ENCODE data around the gene DNAJC15.
"Not testable (repeated sequence)": the region's sequence is repeated elsewhere in the genome, so short reads cannot be mapped to it uniquely, and the experiment has no call there.

Gene DNAJC15

DNA sequence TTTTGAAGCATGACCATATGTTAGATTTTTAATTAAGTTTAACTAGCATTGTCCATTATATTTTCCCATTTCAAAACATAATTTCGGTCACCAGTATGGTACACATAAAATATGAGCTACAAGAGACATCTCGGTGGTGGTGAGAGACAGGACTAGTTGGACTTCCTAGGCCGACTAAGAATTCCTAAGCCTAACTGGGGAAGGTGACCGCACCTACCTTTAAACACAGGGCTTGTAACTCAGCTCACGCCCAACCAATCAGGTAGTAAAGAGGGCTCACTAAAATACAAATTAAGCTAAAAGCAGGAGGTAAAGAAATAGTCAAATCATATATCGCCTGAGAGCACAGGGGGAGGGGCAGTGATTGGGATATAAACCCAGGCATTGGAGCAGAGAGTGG, 22.9 kb downstream of the DNAJC15 start:
- DNase-seq = no peak

DNA sequence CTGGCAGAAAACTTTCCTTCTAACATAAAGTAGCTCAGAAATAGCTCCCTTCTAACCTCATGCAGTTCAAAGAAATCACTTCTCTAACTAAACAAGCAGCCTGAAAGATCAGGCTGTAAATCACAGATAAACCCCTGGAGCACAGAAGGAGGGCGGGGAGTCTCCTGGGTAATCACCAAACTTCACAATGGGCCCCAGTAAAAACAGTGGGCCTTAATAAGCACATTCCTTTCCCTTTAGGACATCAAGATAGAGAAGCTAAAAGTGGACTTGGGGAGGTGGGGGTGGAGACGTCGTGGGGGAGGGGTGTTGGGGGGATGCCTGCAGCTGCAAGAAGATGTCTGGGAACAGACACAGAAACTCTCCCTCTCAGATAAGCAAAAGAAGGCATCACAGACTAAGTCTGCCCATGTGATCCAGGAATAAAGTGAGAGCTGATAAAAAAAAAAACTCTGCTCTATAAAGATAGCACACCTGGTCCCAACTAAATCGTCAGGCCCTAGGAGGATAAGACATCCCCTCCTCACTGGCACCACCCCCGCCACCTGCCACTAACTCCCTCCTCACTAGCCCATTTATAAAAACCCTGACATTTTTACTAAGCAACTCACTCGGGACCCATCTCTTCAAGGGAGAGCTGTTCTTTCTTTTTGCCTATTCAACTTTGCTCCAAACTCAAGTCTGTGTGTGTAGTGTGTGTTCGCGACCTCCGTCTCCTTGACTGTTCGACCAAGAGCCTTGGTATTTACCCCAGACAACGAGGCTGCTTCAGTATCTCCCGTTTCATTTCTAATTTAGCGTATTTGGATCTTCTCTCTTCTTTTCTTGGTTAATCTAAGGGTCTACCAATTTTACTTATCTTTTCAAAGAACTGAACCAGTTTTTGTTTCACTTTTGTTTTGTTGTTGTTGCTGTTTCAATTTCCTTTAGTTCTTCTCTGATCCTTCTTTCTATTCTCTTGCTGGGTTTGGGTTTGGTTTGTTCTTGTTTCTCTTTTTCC, 31.7 kb downstream of the DNAJC15 start:
- DNase-seq = no peak

DNA sequence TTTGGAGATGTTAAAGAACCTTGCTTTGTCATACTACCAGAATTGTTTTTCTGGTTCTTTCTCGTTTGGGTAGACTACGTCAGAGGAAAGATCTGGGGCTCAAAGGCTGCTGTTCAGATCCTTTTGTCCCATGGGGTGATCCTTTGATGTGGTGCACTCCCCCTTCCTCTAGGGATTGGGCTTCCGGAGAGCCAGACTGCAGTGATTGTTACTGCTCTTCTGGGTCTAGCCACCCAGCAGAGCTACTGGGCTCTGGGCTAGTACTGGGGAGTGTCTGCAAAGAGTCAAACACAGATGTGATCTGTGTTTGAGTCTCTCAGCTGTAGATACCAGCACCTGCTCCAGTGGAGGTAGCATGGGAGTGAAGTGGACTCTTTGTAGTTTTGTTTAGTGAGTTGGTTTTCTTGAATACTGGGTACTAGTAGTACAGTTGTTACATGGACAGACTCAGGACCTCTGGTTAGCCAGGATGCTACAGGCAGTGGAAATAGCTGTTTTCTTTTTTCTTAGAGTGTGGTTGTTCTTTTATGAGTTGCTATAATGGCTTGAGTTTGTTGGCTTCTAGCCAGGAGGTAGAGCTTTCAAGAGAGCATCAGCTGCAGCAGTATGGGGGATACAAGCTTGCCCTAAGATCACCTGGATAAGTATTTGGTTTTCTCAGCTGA, 34.4 kb downstream of the DNAJC15 start:
- DNase-seq = peak; percentile 58

DNA sequence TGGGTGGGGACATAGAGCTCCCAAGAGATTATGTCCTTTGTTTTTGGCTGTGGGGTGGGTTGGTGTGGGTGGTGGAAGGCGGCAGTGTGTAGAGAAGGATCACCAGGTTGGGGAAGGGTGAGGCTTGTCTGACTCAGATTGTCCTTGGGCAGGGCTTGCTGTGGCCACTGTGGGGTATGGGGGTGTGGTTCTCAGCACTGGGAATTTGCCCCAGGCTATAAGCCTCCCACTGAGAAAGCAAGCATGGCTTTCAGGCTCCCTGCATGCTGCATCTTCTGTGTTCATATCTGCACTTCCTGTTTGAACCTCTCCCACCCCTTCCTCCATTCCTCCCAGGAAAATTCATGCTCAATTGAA, 34.9 kb downstream of the DNAJC15 start:
- DNase-seq = no peak

DNA sequence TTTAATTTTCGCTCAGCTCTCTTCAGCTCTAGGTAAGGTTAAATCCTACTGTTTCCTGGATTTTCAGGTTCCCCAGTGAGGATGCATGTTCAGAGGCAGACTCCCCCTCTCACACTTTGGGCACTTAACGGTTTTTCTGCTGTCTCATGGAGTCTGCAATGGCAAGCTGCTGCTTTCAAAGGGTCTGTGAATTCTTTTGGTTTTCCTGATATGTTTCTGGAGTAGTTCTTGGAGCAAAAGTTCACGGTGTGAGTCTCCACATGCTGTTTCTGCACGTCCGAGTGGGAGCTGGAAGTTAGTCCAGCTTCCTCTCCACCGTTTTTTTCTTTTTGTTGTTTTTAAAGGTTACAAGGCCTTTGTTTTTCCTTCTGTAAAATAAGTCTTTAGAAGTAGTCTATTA, 35.4 kb downstream of the DNAJC15 start:
- no peak for DNase-seq

GRCh38 chr13:43059779-43060178, 36.4 kb downstream of the DNAJC15 start:
- not testable (repeated sequence) for DNase-seq

DNA sequence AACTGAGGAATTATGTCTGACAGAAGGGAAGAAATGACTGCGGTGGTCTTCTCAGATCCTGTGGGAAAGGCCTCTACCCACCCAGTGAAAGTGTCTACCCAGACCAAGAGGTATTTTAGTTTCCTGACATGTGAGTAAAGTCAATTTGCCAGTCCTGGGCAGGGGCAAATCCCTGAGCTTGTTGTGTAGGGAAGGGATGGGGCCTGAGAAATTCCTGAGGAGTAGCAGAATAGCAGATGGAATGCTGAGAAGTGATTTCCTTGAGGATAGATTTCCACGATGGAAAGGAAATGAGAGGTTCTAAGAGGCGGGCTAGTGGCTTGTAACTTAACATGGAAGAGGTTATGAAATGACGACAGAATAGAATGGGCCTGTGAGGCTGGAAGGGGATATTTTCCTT, 37.4 kb downstream of the DNAJC15 start:
- not testable (repeated sequence) for DNase-seq

DNA sequence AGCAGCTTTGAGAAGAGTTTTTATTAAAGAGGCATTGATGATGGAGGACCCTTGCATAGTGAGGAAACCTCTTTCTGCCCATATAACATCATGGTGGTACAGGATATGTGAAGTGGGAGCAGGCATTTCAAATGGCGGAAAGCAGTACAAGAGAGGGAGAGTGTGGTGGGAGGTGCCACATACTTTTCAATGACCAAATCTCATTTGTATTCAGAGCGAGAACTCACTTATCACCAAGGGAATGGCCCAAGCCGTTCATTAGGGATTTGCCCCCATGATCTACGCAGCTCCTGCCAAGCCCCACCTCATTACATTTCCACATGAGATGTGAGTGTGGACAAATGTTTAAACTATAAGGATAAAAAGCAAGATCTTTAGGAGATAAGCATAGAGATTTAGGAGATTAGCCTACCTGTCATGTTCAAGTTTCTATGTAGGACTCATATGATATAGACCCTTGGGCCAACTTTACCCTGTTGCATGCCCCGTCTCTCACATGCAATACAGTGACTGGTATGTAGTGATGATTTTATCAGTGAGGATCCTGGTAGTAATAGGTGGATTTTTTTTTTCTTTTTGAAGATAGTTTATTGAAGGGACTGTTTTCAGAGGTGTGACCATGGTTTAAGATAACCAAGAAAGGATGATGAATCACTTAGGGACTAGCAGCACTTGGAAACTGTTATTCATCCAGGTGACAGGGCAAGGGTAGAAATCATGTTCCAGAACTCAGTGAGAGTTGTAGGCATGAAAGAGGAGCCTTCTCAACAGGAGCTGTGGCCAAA, 38.3 kb downstream of the DNAJC15 start:
- DNase-seq = no peak

DNA sequence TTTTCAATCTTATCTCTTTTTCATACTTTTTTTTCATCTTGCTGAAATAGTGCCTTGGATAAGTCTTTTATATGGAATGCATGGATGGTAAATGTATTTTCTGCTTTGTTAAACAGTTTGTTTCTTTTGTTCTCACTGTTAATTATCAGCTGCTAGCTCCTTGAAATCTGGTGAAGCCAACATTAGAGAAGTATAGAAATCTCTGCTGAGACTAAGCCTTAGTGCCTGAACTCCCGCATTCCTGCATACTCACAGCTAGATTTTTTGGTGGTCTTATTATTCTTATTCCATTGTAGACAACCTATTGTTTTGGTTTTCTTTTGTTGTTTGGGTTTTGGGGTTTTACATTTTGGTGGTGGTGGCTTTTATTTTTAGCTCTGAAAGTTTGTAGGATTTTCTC, 48.4 kb downstream of the DNAJC15 start:
- DNase-seq = no peak

DNA sequence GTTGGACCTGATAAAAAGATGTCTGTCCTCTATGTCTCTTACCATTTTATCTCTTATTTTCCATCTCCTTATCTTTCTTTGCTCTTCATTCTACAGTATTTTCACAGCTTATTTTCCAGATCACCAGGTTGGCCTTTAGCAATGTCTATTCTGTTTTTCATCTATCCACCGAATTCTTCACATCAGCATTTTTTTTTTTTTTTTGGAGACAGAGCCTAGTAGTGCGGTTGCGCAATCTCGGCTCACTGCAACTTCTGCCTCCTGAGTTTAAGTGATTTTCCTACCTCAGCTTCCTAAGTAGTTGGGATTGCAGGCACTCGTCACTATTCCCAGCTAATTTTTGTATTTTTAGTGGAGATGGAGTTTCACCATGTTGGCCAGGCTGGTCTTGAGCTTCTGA, 49.0 kb downstream of the DNAJC15 start:
- DNase-seq = no peak

DNA sequence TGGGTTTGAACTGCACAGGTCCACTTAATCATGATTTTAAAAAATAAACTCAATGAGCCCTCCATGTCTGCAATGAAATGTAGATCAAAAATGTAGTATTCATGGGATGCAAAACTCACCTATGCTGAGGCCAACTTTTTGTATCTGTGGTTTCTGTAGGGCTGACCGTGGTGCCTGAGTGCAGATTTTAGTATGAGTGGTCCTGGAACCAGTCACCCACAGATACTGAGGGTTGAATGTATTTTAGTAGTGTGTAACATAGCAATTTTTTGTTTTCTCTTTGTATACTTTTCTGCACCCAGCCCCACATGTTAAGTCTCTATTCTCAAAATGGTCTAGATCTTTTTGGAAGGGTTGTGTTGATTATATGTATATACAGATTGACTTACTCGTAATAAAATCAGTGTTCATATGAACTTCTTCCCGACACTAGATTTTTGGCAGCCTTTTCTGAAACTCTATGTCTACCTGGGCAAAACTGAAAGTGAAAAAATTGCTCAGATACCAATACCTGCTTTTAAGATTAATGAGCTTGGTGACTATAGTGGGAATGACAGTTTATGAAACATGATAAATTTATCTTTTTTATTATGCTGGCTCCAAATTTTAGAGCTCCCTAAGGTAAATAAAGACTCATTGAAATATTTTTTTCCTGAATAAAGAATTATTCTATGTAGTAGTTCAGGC, 51.6 kb downstream of the DNAJC15 start:
- no peak for DNase-seq

GRCh38 chr13:43075511-43075902, 52.1 kb downstream of the DNAJC15 start:
- not testable (repeated sequence) for DNase-seq

DNA sequence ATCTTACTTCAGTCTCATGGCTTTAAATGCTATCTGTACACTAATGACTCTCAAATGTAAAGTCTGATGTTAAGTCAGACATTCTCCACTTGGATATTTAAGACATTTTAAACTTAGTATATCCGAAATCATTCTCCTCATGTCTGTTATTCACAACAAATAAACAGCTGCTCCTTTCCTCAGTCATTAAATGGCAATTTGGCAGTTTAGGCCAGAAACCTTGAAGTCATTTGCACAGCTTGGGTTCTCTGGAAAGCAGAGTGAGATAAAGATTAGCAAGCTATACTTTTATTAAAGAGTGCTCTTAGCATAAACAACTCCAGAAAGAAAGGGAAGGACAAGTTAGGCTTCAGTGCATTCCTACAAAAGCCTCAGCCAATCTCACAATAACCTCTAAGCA, 53.7 kb downstream of the DNAJC15 start:
- DNase-seq = no peak

DNA sequence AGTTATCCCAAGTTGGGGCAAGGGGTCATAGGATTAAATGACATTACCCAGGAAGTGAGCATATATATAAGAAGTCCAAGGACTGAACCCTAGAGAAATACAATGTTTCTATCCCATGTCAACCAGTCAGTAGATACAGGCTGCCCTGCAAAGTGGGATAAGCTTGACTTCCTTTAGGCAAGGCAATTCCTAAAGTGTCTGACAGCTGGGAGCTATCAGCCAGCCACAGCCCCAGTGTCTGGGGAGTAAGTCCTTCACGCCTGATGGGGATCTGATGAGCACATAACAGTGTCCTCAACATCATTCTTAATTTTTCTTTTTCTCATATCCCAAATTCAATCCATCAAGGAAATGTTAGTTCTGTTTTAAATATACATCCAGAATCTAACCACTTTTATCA, 54.1 kb downstream of the DNAJC15 start:
- no peak for DNase-seq

DNA sequence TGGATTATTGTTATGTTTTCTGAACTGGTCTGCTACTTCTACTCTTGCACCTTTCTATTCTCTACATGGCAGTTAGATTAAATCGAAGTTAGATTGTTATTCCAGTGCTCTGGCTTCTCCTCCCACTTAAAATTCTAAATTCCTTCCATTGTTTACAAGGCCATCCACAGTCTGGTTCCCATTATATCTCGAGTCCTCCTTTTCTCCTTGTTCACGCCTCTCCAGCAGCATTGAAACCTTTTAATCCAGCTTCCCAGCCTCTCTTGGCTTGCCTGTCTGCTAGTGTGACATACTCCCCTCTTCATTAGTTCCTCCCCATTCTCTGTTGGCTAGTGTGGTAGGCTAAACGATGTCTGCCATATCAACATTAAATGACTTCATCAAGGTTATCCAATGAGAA, 54.5 kb downstream of the DNAJC15 start:
- DNase-seq = no peak

GRCh38 chr13:43078399-43078798, 55.0 kb downstream of the DNAJC15 start:
- no peak for DNase-seq

- DNase-seq = no peak
These were observed 56.1 kb downstream of the DNAJC15 start for GRCh38 chr13:43079392-43079931.

DNA sequence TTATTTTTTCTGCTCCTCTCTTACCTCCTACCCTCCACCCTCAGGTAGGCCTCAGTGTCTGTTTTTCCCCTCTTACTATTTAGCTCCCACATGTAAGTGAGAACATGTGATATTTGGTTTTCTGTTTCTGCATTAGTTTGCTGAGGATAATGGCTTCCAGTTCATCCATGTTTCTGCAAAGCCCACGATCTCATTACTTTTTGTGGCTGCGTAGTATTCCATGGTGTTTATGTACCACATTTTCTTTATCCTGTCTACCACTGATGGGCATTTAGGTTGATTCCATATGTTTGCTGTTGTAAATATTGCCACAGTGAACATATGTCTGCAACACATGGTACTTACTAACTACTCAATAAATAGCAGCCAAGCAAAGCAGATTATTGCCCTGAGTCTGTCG, 56.8 kb downstream of the DNAJC15 start:
- DNase-seq = no peak

- no peak for DNase-seq
These were observed 58.5 kb downstream of the DNAJC15 start for GRCh38 chr13:43081866-43082265.

- DNase-seq = peak; percentile 3
These were observed 60.4 kb downstream of the DNAJC15 start for GRCh38 chr13:43083750-43084149.

DNA sequence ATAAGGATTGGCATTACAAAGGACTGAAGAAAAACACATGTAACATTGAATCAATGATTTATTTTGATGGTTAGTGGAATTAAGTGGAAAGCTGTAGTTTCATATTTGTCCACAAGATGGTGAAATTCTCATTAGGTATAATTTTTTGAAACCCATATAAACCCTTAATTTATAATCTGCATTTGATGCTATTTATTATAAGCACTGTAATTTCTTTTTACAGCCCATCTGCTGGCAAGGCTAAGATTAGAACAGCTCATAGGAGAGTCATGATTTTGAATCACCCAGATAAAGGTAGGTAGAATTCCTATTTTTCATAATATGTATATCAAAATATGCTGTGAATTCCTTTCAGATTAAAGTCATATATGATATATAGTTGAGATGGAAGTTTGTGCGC, 62.2 kb downstream of the DNAJC15 start:
- peak; percentile 35 for DNase-seq

DNA sequence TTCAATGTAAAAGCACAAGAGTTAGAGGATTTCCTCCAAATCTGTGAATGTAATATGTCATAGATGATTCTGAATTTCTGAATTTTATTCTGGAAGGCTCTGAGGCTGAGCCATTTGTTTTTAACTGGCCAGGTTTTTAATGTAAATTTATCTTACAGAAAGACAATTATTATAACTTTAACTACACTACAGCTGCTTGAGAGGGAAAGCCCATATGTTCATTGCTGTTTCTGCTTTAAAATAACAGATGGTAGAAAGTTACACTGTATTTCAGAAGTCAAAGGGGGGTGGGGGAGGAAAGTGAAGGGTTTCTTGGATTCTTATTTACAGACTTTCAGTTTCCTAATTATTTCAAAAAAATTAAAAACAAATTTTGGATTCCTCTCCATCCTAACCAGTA, 62.8 kb downstream of the DNAJC15 start:
- DNase-seq = no peak

DNA sequence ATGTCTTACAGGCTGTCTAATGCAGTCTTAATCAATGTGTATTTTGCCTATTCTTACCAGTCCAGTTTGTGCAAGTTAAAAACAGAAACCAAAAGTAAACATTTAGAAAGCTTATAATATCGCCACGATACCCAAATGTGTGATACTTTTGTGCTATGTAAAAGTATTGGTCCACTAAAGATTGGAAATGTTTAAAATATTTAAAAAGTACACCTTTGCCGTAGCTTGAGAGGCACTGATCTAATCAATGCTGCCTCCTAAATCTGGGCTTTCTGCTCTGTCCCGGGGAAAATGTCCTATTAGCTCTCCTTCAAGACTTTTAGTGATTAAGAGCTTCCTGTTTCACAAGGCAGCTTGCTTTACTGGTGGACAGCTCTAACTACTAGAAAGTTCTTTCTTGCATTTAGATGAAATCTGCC, 64.7 kb downstream of the DNAJC15 start:
- DNase-seq = no peak
